Thyroid gland (tissue), 4 donors: ENCODE results near the gene RFTN1. TPM values are rescaled to one million over a fixed set of nuclear protein-coding genes. Genes with fewer than 3 reads are reported as not detected.

Source experiments
- DNase-seq, 2 donors: peaks; one replicate each; pipeline ENCODE4 v3.0.0-alpha.2; 2019
- H3K27ac ChIP-seq, 3 donors: fragments of 200-600 bp; sonication (generic); 1 replicate in 2 of 3; 2 replicates in 1 of 3; pipeline ENCODE4 v1.5.1; 2016 to 2019; ENCODE audit warnings: mild to moderate bottlenecking in 1 of 3, moderate library complexity in 1 of 3
- H3K27me3 ChIP-seq: fragments of 200-600 bp; sonication (generic); one replicate; pipeline ENCODE4 v1.5.1; 2019
- H3K36me3 ChIP-seq, 2 donors: fragments of 200-600 bp; sonication (generic); one replicate each; pipeline ENCODE4 v1.5.1; 2016 to 2019
- H3K4me1 ChIP-seq, 2 donors: fragments of 200-600 bp; sonication (generic); one replicate each; pipeline ENCODE4 v1.5.1; 2017 to 2019
- H3K4me3 ChIP-seq, 3 donors: fragments of 200-600 bp; sonication (generic); replicated peaks in 1 of 3; 1 replicate in 2 of 3; 2 replicates in 1 of 3; pipeline ENCODE4 v1.5.1; 2016; ENCODE audit warnings: mild to moderate bottlenecking in 1 of 3
- H3K9me3 ChIP-seq: fragments of 200-600 bp; sonication (generic); one replicate; pipeline ENCODE4 v1.5.1; 2017
- CTCF ChIP-seq, 6 experiments: fragments of 200-600 bp in 3 of 6; fragments of 450-650 bp in 3 of 6; sonication (generic) in 3 of 6; IDR thresholded peaks; one replicate each; pipeline ENCODE4 v1.5.1; 2016 to 2019; ENCODE audit warnings: antibody characterized with exemption in 6 of 6, mild to moderate bottlenecking in 2 of 6, inconsistent platforms in 1 of 6, moderate library complexity in 1 of 6
- POLR2A ChIP-seq, 2 donors: fragments of 450-650 bp; IDR thresholded peaks; one replicate each; pipeline ENCODE4 v1.6.1; 2017; ENCODE audit warnings: antibody characterized with exemption in 2 of 2, mild to moderate bottlenecking in 2 of 2, moderate library complexity in 1 of 2
- WGBS, 2 donors: methylation state at CpG; one replicate each; pipeline ENCODE4 v1.1.5; 2017; 5-methylcytosine and 5-hydroxymethylcytosine counted together
- intact Hi-C: fragments of 100-400 bp; cut with DNase I; formaldehyde crosslinking; loops from one replicate; pipeline ENCODE4 v1.15.1; 2023
- total RNA-seq, 4 donors: library from RNA; depleted of rRNA; stranded (reverse); fragments of >200 nt; gene quantifications; one replicate each; pipeline ENCODE4 v1.2.3, GENCODE V29; 2016

The RFTN1 gene
- total RNA-seq, 4 donors from 2014 or later: 110 to 239 (median 153) TPM

DNA sequence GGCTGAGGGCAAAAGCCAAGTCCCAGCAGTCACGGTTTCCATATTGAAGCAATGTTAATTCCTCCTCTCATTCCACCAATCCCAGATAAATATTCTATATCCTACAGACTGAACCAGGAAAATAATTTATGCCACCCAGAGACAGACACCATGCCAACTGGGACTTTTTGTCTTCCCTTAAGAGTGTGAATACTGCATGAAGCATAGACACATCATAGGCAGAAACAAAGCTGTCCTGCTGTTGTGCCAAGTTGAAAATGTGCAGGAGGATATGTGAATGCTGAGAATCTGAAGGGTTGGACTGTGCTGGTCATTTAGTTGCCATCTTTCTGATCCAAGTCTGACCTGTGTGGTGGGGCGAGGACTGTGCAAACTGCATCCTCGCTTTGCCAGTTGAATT is 37.7 kb downstream of the RFTN1 start:
- Histone ChIP-seq H3K27ac (no peak overlapping the region), H3K4me1 (peaks cover 32 to 39% of the 10 kb centered on the region in 2 donors), H3K27me3 (no peaks in the 10 kb centered on the region), H3K9me3 (no peaks in the 10 kb centered on the region), H3K36me3 (peaks cover 0 to 5% of the 10 kb centered on the region in 2 donors), H3K4me3 (no peak overlapping the region)
- no peak for DNase-seq
- intact Hi-C loops: no loop called here
- no peak for TF ChIP-seq CTCF (IDR thresholded peaks at IDR 0.05)
- no peak for TF ChIP-seq POLR2A (IDR thresholded peaks at IDR 0.05)
- 94 to 95% methylated on average over 3 of the region's 3 CpGs for WGBS, 2 donors

- intact Hi-C loops: no loop called here
- peaks cover 24 to 30% of the 10 kb centered on the region in 2 donors for H3K4me1 ChIP-seq
- H3K9me3 ChIP-seq: no peaks in the 10 kb centered on the region
- no peaks in the 10 kb centered on the region for H3K27me3 ChIP-seq
- no peak overlapping the region for H3K4me3 ChIP-seq
- WGBS, 2 donors: 87 to 91% methylated on average over 7 of the region's 7 CpGs
- H3K27ac ChIP-seq: no peak overlapping the region
- no peak for TF ChIP-seq CTCF (IDR thresholded peaks at IDR 0.05)
- TF ChIP-seq POLR2A (IDR thresholded peaks at IDR 0.05): no peak
- peaks cover 0 to 12% of the 10 kb centered on the region in 2 donors for H3K36me3 ChIP-seq
- no peak for DNase-seq
Measured at GRCh38 chr3:16474920-16475319, 38.6 kb downstream of the RFTN1 start.

DNA sequence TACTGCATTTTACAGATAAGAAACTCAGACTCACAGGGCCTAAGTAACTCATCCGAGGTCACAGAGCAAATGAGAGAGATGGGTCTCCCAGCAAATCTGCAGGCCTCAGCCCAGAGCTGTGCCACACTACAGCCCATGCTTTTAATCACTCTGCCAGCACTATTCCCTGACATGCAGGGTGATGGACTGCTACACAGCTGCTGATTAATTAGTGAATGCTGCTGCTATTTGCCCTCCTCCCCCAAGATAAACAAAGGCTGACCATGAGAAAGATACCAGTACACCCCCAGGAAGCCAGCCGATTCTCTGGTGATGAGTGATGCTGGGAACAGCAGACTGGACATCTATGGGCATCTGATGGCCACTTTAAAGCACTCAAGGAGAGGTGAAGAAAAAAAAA is 39.3 kb downstream of the RFTN1 start:
- intact Hi-C loops: no loop called here
- Histone ChIP-seq H3K4me1 (peaks cover 23 to 30% of the 10 kb centered on the region in 2 donors), H3K9me3 (no peaks in the 10 kb centered on the region), H3K27ac (no peak overlapping the region), H3K4me3 (no peak overlapping the region), H3K27me3 (no peaks in the 10 kb centered on the region), H3K36me3 (peaks cover 0 to 12% of the 10 kb centered on the region in 2 donors)
- no peak for DNase-seq
- 84 to 93% methylated on average over 2 of the region's 2 CpGs for WGBS, 2 donors
- TF ChIP-seq POLR2A (IDR thresholded peaks at IDR 0.05) (no peak), CTCF (IDR thresholded peaks at IDR 0.05) (no peak)

- intact Hi-C loops: no loop called here
- H3K4me1 ChIP-seq: peaks cover 18 to 22% of the 10 kb centered on the region in 2 donors
- peak overlapping the region in 1 of 3 donors; percentile 15 for H3K27ac ChIP-seq
- no peak for TF ChIP-seq CTCF (IDR thresholded peaks at IDR 0.05)
- TF ChIP-seq POLR2A (IDR thresholded peaks at IDR 0.05): no peak
- 88 to 93% methylated on average over 8 of the region's 8 CpGs for WGBS, 2 donors
- H3K4me3 ChIP-seq: no peak overlapping the region
- no peak for DNase-seq
- H3K9me3 ChIP-seq: no peaks in the 10 kb centered on the region
- H3K36me3 ChIP-seq: peaks cover 0 to 12% of the 10 kb centered on the region in 2 donors
- no peaks in the 10 kb centered on the region for H3K27me3 ChIP-seq
Measured at GRCh38 chr3:16472593-16472992, 40.9 kb downstream of the RFTN1 start.

GRCh38 chr3:16471897-16472296 is 41.6 kb downstream of the RFTN1 start:
- no peaks in the 10 kb centered on the region for H3K27me3 ChIP-seq
- no peaks in the 10 kb centered on the region for H3K9me3 ChIP-seq
- peak overlapping the region in 1 of 3 donors; percentile 15 for H3K27ac ChIP-seq
- TF ChIP-seq POLR2A (IDR thresholded peaks at IDR 0.05) (no peak), CTCF (IDR thresholded peaks at IDR 0.05) (no peak)
- no peak for DNase-seq
- peaks cover 18 to 28% of the 10 kb centered on the region in 2 donors for H3K4me1 ChIP-seq
- H3K4me3 ChIP-seq: no peak overlapping the region
- peaks cover 0 to 12% of the 10 kb centered on the region in 2 donors for H3K36me3 ChIP-seq
- 96 to 97% methylated on average over 3 of the region's 3 CpGs for WGBS, 2 donors
- intact Hi-C loops: no loop called here
